Measurements from ENCODE around the gene GATAD2B. TPM values are rescaled to one million over a fixed set of nuclear protein-coding genes. Genes with fewer than 3 reads are reported as not detected.

The GATAD2B gene
- total RNA-seq, 1 donor, result 11.6 TPM

GRCh38 chr1:153945131-153945794, 22.5 kb upstream of the GATAD2B start:
- peak overlapping the region; percentile 93 for H3K4me3 ChIP-seq (ENCODE audit: insufficient read depth, low read length)
- H3K9me3 ChIP-seq (ENCODE audit: low read depth, low read length), result no peaks in the 10 kb centered on the region
- peaks cover 29% of the 10 kb centered on the region for H3K79me2 ChIP-seq (ENCODE audit: insufficient read depth, low read length)
- peak; percentile 93 for DNase-seq (ENCODE audit: insufficient read length, low spot score, missing footprints)
- peak overlapping the region; percentile 80 for H2AFZ ChIP-seq (ENCODE audit: low read length)
- H4K20me1 ChIP-seq (ENCODE audit: insufficient read depth, low read length), result no peaks in the 10 kb centered on the region
- H3K4me1 ChIP-seq (ENCODE audit: insufficient read depth, low read length), result peaks cover 12% of the 10 kb centered on the region
- H3K4me2 ChIP-seq (ENCODE audit: insufficient read depth, low read length), result peak overlapping the region; percentile 91
- TF ChIP-seq CTCF (IDR thresholded peaks at IDR 0.05; ENCODE audit: extremely low read depth, low read depth, low read length), result no peak
- no peaks in the 10 kb centered on the region for H3K27me3 ChIP-seq (ENCODE audit: insufficient read depth, low read length)
- peaks cover 20% of the 10 kb centered on the region for H3K36me3 ChIP-seq (ENCODE audit: insufficient read depth, low read length)
- peak overlapping the region; percentile 90 for H3K27ac ChIP-seq (ENCODE audit: low read depth, low read length)

GRCh38 chr1:153944827-153945117, 22.0 kb upstream of the GATAD2B start:
- peak overlapping the region; percentile 93 for H3K4me3 ChIP-seq (ENCODE audit: insufficient read depth, low read length)
- H3K27ac ChIP-seq (ENCODE audit: low read depth, low read length), result peak overlapping the region; percentile 90
- no peak overlapping the region for H2AFZ ChIP-seq (ENCODE audit: low read length)
- peaks cover 12% of the 10 kb centered on the region for H3K4me1 ChIP-seq (ENCODE audit: insufficient read depth, low read length)
- peak overlapping the region; percentile 91 for H3K4me2 ChIP-seq (ENCODE audit: insufficient read depth, low read length)
- H3K36me3 ChIP-seq (ENCODE audit: insufficient read depth, low read length), result peaks cover 20% of the 10 kb centered on the region
- H4K20me1 ChIP-seq (ENCODE audit: insufficient read depth, low read length), result no peaks in the 10 kb centered on the region
- no peaks in the 10 kb centered on the region for H3K27me3 ChIP-seq (ENCODE audit: insufficient read depth, low read length)
- DNase-seq (ENCODE audit: insufficient read length, low spot score, missing footprints), result no peak
- H3K79me2 ChIP-seq (ENCODE audit: insufficient read depth, low read length), result peaks cover 29% of the 10 kb centered on the region
- H3K9me3 ChIP-seq (ENCODE audit: low read depth, low read length), result no peaks in the 10 kb centered on the region
- no peak for TF ChIP-seq CTCF (IDR thresholded peaks at IDR 0.05; ENCODE audit: extremely low read depth, low read depth, low read length)

GRCh38 chr1:153944005-153944826, 21.4 kb upstream of the GATAD2B start:
- H3K27me3 ChIP-seq (ENCODE audit: insufficient read depth, low read length), result no peaks in the 10 kb centered on the region
- no peaks in the 10 kb centered on the region for H3K9me3 ChIP-seq (ENCODE audit: low read depth, low read length)
- no peak overlapping the region for H3K4me3 ChIP-seq (ENCODE audit: insufficient read depth, low read length)
- peaks cover 12% of the 10 kb centered on the region for H3K4me1 ChIP-seq (ENCODE audit: insufficient read depth, low read length)
- H3K4me2 ChIP-seq (ENCODE audit: insufficient read depth, low read length), result no peak overlapping the region
- peak; percentile 88 for DNase-seq (ENCODE audit: insufficient read length, low spot score, missing footprints)
- H2AFZ ChIP-seq (ENCODE audit: low read length), result no peak overlapping the region
- peaks cover 29% of the 10 kb centered on the region for H3K79me2 ChIP-seq (ENCODE audit: insufficient read depth, low read length)
- H3K36me3 ChIP-seq (ENCODE audit: insufficient read depth, low read length), result peaks cover 19% of the 10 kb centered on the region
- H4K20me1 ChIP-seq (ENCODE audit: insufficient read depth, low read length), result no peaks in the 10 kb centered on the region
- no peak for TF ChIP-seq CTCF (IDR thresholded peaks at IDR 0.05; ENCODE audit: extremely low read depth, low read depth, low read length)
- H3K27ac ChIP-seq (ENCODE audit: low read depth, low read length), result peak overlapping the region; percentile 90
